CD4-positive, alpha-beta T cell treated with Interleukin-15 for 1 hour (primary cell): Measurements from ENCODE around the gene DPAGT1.
A peak's percentile ranks its signal among the peaks of the same experiment; 100 is the strongest.
"Not testable (repeated sequence)": the region's sequence is repeated elsewhere in the genome, so short reads cannot be mapped to it uniquely, and the experiment has no call there.

Experiments
- DNase-seq: peaks from one replicate; pipeline ENCODE4 v3.0.0-alpha.2; 2020

DPAGT1 gene

DNA sequence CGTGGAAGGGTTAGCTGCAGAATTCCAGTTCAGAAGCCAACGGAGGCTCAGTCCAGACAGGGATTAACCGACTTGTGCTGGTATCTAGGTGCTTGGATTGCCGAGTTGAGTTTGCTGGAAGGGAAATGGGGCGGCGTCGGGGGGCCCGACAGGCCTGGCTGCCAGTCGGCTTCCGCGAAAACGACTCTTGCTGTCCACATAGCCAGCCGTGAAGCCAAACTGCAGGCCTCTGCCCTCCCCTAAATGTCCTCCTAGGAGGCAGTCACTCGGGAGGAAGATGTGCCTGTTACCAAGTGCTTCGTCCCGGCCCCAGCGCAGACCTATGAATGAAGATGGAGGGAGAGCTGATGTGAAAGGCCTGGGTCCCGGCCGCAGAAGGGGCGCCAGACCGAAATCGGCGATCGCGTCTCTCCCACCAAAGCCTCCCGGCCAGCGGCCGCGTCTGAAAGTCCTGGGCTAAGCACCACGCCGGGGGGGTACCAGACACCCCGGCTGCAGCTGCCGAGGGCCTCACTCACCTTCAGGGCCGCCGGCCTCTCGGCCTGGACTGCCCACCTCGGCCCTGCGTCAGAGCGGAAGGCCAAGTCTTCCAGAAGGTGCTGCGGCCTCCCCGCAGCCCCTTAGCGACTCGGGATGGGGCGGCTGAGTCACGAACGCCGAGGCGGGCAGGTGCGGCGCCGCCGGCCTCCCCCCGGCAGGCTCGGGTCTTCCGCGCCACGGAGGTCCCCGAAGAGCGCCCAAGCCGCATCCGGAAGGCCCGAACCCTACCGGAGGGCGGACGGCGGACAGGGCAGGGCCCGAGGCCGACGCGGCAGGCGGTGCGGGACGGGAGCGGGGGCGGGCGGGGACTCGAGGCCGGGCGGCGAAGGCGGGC is 7.5 kb downstream of the DPAGT1 start:
- DNase-seq: peak; percentile 29

GRCh38 chr11:119092880-119093842 is 8.5 kb downstream of the DPAGT1 start:
- no peak for DNase-seq

GRCh38 chr11:119091966-119092879 is 9.4 kb downstream of the DPAGT1 start:
- DNase-seq: no peak

- no peak for DNase-seq
Measured at GRCh38 chr11:119091178-119091577, 10.5 kb downstream of the DPAGT1 start.

DNA sequence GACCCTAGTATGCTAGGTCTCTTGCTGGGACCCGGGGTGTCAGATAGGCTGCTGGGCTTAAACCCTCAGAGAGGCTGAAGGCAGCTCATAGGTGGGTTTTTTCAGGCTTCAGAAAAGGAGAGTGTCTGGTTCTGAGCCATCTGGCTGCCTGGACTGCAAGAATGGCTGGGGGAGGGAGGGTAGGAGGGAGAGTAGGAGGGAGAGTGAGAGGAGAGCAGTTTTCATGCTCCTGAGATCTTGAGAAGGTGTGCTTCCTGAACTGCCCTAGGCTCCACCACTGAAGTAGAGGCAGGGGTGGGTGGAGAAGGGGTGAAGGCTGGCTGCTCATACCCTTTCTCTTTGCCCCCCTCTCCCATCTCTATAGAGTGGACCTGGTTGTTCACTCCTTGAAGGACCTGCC is 12.3 kb downstream of the DPAGT1 start:
- no peak for DNase-seq

GRCh38 chr11:119088406-119088805 is 13.2 kb downstream of the DPAGT1 start:
- no peak for DNase-seq

GRCh38 chr11:119087747-119088241 is 13.9 kb downstream of the DPAGT1 start:
- DNase-seq: no peak

GRCh38 chr11:119087123-119087522 is 14.5 kb downstream of the DPAGT1 start:
- no peak for DNase-seq

DNA sequence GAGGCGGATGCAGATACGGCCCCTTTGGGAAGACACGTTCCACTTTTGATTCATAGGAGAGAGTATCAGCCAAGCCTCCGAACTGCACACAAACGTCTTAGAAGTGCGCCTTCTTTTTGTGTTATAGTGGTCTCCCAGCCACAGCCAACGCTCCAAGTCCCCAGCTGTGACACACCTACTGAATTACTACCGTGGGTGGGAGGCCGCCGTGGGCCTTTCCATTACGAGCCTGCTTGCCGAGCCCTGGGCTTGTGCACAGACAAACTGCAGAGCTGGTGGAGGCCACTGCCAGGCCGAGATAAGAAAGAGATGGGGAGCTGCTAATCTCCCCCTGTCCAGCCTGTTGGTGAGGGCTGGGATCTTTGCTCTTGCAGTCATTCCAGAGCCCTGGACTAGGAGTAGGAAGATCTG is 16.2 kb downstream of the DPAGT1 start:
- no peak for DNase-seq

DNA sequence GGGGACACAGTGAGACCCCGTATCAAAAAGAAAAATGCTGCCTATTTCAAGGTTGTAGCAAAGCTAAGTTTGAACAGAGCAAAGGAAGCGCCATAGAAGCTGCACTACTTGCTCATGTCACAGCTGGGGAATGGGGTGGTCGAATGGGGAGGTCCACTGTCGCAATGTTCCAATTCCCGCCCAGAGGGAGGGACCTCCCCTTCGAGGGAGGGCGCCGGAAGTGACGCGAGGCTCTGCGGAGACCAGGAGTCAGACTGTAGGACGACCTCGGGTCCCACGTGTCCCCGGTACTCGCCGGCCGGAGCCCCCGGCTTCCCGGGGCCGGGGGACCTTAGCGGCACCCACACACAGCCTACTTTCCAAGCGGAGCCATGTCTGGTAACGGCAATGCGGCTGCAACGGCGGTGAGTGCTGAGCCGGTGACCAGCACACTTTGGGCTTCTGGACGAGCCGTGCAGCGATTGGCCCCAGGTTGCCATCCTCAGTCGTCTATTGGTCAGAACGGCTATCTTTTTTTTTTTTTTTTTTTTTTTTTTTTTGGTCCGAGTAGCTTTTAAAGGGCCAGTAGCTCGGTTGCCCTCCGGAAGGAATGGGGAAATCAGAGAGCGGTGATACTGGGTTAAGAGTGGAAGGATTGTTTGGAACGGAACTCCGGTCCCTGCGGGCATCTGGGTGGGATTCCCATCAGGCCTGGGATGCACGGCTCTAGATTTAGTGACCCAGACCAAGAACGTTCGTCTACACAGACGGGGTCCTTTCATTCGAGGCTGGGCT is 16.8 kb downstream of the DPAGT1 start, which contains the start of gene HMBS:
TSS of gene HMBS (plus strand) at position 219 of the 774 bp plus-strand sequence. CDS start at position 372, 153 bp downstream.
- DNase-seq: peak; percentile 92

GRCh38 chr11:119081682-119082260 is 19.9 kb downstream of the DPAGT1 start:
- no peak for DNase-seq

DNA sequence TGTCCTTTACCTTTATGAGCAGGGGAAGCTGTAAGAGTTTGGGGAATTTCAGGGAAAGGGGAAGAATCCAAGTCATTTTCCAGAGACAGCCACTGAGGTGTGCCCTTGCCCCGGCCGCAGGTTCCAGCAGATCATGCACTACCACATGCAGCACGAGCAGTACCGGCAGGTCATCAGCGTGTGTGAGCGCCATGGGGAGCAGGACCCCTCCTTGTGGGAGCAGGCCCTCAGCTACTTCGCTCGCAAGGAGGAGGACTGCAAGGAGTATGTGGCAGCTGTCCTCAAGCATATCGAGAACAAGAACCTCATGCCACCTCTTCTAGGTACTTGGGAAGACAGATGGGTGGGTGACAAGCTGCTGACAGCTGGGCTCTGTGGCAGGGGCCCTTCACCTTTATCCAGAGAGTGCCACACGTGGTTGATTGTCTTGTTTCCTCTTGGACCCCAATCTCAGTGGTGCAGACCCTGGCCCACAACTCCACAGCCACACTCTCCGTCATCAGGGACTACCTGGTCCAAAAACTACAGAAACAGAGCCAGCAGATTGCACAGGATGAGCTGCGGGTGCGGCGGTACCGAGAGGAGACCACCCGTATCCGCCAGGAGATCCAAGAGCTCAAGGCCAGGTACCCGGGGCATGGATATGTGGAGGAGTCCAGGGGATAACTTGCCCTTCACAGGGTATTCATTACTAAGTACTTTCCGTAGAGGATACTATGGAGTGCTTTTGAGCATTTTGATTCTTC is 22.8 kb downstream of the DPAGT1 start:
- DNase-seq: no peak

DNA sequence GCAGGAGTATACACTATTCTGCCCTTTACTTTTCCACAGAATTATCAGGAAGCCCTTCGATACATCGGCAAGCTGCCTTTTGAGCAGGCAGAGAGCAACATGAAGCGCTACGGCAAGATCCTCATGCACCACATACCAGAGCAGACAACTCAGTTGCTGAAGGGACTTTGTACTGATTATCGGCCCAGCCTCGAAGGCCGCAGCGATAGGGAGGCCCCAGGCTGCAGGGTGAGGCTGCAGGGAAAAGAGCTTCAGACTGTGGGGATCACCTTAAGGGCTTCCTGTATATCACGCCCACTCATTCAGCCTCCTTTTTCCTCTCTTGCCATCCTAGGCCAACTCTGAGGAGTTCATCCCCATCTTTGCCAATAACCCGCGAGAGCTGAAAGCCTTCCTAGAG is 23.8 kb downstream of the DPAGT1 start:
- no peak for DNase-seq

GRCh38 chr11:119067371-119068222 is 34.1 kb downstream of the DPAGT1 start, which contains the start of gene VPS11:
VPS11 (plus strand) TSS chr11:119067818; CDS start chr11:119067824, 6 bp downstream.
- DNase-seq: peak; percentile 97

GRCh38 chr11:119065369-119065768 is 36.3 kb downstream of the DPAGT1 start:
- DNase-seq: peak; percentile 48

GRCh38 chr11:119062779-119063178 is 38.9 kb downstream of the DPAGT1 start:
- DNase-seq: no peak

- DNase-seq: no peak
Measured at GRCh38 chr11:119061256-119061655, 40.4 kb downstream of the DPAGT1 start.

GRCh38 chr11:119059128-119059527 is 42.5 kb downstream of the DPAGT1 start:
- not testable (repeated sequence) for DNase-seq
